HG03575 (cell line): ENCODE measurements around the gene ITGB3.
A peak's percentile ranks its signal among the peaks of the same experiment; 100 is the strongest.

ENCODE experiments used
- ATAC-seq: cut with Tn5 transposase; IDR thresholded peaks from one replicate; pipeline ENCODE4 v1.9.1; 2021; ENCODE audit not compliant: unreplicated experiment, insufficient number of reproducible peaks, low FRiP score; ENCODE audit errors: extremely low read depth

ITGB3 gene

GRCh38 chr17:47288531-47289116, 35.0 kb downstream of the ITGB3 start:
- ATAC-seq: no peak

DNA sequence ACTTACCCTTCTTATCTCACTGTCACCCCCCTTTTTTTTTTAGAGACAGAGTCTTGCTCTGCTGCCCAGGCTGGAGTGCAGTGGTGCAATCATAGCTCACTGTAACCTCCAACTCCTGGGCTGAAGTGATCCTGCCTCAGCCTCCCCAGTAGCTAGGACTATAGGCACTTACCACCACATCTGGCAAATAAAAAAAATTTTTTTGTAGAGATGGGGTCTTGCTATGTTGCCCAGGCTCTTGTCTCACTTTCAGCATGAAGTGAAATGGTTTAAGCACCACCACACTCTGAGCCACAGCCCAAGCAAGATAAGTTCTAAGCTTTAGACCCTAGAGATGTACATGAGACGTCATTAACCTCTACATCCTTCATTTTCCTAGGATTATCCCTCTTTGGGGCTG, 35.7 kb downstream of the ITGB3 start:
- no peak for ATAC-seq

DNA sequence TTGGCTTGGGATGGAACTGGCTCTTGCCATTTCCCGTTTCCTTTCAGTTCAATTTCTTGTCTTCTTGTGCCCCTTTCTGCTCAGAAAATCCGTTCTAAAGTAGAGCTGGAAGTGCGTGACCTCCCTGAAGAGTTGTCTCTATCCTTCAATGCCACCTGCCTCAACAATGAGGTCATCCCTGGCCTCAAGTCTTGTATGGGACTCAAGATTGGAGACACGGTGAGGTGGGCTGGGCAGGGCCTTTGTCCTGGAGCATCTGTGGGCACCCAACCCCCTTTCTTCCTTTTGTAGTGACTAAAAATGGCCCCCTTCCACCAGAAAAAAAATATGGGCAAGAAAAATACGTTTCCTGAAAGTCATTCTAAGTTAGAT, 37.2 kb downstream of the ITGB3 start:
- ATAC-seq: no peak

DNA sequence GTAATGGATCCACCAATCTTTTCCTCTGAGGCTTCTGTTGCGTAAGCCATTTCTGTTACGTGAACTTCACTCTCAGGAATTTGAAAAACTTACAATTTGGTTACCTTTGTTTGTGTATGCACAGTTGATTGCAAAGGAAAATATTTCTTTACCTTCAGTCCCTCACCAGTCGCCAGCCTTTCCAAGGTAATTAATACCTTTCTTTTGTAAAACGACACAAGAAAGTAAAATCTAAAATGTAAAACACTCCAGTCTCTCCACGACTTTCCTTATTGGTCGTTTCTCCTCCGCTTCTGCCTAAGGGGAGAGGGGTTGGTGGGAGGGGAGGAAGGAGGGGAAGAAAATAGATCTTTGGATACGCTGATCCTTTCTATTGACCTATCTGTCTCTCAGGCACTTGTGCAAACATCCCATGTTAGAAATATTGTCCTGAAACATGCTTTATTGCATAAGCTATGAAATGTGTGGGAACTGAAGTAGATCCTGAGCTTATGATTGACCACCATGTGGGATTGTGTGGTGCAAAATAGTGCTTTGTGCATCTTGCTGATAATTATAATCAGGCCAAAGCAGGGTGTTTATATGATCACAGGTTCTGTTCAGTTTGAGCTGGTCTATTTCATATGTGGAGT, 37.7 kb downstream of the ITGB3 start:
- ATAC-seq: no peak

GRCh38 chr17:47292206-47292605, 38.6 kb downstream of the ITGB3 start:
- no peak for ATAC-seq

- no peak for ATAC-seq
Measured at GRCh38 chr17:47295037-47295873, 41.6 kb downstream of the ITGB3 start.

DNA sequence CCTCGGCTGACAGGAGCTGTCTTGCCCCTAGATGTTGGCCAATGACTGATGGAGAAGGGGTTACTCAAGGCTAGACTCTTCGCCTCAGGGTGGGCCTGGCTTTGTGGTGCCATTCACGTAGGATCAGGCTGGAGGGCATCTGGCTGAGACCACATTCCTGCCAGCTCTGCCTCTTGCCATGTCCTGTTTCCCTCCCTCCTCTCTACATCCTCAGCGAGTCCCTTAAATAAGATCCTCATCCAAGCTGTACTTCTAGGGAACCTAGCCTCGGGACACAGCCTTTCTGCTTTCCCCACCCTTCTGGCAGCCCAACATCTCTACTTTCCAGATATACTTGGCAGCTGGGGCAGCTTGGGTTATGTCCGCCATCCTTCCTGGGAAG, 42.2 kb downstream of the ITGB3 start:
- ATAC-seq: no peak

DNA sequence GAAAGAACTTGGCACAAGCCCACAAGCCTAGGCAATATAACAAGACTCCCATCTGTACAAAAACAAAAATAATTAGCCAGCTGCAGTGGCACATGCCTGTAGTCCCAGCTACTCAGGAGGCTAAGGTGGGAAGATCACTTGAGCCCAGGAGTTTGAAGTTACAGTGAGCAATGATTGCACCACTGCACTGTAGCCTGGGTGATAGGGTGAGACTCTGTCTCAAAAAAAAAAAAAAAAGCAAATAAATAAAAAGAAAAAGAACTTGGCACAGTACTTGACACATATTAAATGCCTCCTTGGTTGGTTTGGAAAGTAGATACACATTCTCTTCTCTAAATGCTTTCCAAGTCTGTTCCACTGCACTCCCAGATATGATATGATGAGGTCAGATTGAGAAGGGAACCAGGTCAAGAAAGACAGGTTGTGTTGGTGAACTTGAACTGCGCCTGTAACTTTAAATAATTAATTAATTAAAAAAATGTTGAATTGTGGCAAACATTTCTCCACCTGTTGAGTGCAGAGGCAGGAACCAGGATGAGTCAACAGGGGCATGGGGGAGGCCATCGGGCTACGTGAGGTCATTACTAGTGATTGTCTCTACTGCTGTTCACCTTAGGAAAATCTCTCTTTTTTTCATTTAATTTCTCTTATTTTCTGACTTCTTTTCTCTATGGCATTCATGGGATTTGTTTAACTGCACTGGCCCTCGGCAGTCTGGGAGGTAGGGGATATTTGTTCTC, 44.2 kb downstream of the ITGB3 start:
- no peak for ATAC-seq

DNA sequence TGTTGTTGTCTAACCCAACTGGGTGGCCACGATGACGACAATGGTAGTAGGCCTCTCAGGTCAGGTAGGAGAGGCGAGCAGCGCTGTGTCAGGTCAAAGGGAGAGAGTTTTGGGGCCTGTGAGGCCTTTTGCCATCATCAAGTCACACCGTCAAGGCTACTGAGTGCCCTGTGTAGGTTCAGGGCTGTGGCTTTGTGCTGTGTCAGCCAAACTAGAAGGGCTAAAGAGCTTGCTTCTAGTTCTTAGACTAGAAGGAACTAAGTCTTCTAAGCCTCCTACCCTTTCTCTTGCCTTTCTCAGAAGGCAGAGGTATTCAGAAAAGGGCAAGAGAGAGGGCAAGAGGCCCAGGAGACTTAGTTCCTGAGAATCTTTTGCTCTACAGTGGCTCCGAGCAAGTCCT, 45.1 kb downstream of the ITGB3 start:
- ATAC-seq: no peak

DNA sequence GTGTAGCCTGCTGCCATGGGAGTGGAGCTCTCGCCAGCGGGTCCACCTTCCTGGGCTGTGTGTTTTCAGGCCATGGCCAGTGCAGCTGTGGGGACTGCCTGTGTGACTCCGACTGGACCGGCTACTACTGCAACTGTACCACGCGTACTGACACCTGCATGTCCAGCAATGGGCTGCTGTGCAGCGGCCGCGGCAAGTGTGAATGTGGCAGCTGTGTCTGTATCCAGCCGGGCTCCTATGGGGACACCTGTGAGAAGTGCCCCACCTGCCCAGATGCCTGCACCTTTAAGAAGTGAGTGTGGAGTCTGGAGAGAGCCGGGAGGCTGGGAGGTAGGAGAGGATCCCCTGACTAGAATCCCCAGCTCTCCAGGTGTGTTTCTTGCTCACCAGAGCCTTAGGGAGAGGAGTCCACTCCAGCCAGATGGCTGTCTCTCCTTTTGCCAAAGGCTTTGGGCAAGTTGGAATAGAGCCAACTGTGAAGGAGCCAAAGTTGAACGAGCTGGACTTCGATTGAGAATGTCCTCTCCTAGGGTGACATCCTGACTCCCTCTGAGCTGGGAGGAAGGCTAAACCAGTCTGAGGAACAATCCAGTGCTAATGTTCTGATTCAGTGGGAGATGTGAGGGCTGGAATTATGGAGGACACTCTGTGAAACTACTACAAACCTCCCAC, 45.7 kb downstream of the ITGB3 start:
- no peak for ATAC-seq

- ATAC-seq: no peak
Measured at GRCh38 chr17:47300718-47301117, 47.1 kb downstream of the ITGB3 start.

GRCh38 chr17:47301161-47301560, 47.5 kb downstream of the ITGB3 start:
- no peak for ATAC-seq

DNA sequence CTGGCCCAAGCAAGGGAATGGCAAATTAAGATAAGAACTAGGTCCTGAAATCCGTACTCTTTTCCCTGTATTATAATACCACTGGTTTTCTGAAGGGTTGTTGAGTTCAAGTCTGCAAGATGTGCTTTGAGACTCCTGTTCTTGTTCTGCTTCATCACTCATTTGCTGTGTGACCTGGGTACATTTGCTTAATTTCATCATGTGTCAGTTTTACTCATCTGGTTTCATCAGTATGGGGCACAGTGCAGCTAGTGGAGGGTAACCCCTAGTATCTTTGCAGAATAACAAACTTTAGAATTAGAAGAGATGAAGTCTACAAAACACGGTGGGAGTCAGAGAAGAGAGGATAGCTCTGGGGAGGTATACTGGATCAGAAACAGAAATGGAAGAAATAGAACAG, 48.2 kb downstream of the ITGB3 start:
- no peak for ATAC-seq

DNA sequence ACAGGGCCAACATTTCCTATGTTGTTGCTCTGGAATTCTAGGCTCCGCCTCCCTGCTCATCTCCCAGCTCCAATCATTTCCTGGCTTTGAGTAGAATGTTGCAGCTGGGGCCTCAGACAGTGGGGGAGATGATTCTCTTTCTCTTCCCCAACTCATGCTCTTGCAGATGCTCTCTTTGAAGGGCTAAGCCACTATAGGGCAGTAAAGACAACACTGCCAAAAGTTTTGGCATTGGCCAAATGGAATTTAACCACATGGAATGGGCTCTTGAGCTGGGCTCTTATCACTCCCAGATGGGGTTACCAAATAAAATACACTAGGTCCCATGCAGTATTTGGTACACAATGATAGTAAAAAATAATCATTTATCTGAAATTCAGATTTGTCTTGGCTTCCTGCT, 50.6 kb downstream of the ITGB3 start:
- no peak for ATAC-seq

DNA sequence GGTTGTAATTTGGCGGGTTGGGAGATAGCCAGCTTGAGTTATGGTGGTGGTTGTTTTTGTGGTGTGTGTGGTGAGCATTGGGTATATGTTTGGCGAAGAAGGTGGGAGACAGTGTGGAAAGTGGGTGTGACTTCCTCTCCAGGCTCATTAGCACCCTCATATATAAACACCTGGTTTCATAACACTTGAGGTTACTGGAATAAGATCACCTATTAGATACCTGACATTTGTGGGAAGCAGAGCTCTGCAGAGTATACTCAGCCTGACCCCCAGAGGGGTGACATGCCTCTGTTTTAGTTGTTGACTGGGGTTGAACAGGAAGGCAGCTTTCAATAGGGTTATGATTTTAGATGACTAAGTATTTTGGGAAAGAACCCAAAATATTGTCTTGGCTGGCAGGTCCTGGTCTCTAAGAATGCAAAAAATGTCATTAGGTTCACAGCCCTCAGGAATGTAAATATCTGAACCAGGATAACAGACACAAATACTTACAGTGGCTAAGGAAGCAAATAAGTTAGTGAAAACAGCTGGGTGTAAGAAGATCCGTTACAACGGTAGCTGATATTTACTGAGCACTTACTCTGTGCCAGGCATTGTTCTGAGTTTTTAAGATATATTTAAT, 51.8 kb downstream of the ITGB3 start:
- no peak for ATAC-seq

GRCh38 chr17:47310186-47310733, 56.6 kb downstream of the ITGB3 start:
- ATAC-seq: no peak

DNA sequence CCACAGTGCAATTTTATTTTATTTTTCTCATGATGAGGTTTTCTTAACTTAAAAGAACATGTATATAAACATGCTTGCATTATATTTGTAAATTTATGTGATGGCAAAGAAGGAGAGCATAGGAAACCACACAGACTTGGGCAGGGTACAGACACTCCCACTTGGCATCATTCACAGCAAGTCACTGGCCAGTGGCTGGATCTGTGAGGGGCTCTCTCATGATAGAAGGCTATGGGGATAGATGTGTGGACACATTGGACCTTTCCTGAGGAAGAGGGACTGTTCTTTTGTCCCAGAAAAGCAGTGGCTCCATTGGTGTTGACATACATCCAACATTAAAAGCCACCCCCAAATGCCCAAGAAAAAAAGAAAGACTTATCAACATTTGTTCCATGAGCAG, 57.8 kb downstream of the ITGB3 start:
- ATAC-seq: no peak

DNA sequence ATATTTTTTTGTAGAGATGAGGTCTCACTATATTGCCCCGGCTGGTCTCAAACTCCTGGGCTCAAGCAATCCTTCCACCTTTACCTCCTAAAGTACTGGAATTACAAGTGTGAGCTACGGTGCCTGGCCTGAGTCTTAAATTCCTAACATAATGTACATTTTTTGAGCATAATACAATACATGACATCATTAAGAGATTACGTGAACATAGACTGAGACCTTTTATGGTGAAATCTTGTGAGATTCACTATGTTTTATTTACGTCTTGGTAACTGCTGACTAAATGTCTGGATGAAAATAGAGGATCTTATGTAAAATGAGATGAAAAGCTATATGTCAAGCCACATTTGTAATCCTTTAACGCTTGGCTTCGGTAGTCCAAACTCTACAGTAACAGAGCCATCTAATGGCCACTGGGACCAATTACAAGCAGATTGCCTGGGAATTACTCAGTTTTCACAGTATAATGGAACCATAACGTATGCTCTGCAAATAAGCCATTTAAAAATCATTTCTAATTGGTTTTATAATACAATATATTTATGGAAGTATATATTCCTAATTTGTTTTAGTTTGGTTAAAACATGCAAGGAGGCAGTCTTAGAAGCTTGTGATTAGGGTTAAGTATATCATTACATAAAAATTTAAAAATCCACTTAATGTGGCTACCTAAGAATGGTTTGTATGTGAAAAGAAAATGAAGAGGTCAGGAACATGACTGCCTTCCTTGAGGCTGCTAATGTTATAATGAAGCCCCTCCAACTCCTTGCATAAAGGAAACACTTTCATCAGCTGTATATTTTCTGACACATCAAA, 62.0 kb downstream of the ITGB3 start:
- ATAC-seq: peak; percentile 45
